Endothelial cell of umbilical vein (primary cell): ENCODE measurements around the gene STARD5. TPM values are rescaled to one million over a fixed set of nuclear protein-coding genes. Genes with fewer than 3 reads are reported as not detected.

Experiments
- BruUV-seq: library from RNA; stranded (reverse); fragments of 400-500 nt; replicated peaks from 2 replicates; lab custom pipeline; 2021; lab: Mats Ljungman, UMichigan
- CTCF ChIA-PET: fragments of 300-600, 350-600 bp; sonication (Branson Sonifier 250); formaldehyde crosslinking; loops from one replicate; lab custom pipeline; 2021; ENCODE audit warnings: antibody characterized with exemption, inconsistent platforms; lab: Charles Lee
- POLR2A ChIA-PET: fragments of 300-600, 350-600 bp; sonication (Branson Sonifier 250); formaldehyde crosslinking; loops from one replicate; lab custom pipeline; 2021; ENCODE audit warnings: antibody characterized with exemption, inconsistent platforms; lab: Charles Lee
- DNase-seq: peaks from one replicate; pipeline ENCODE4 v3.0.0-alpha.2; 2011; ENCODE audit warnings: low read depth, low spot score
- FAIRE-seq: peaks from 2 replicates; lab custom pipeline; 2011; peaks lifted over from hg19 to GRCh38; lab: Jason Lieb, UNC
- H2AFZ ChIP-seq: 2 replicates; pipeline ENCODE4 v1.6.0; 2012; ENCODE audit warnings: low read depth, low read length, control low read depth, inconsistent platforms
- H3K27ac ChIP-seq: 2 replicates; pipeline ENCODE4 v1.5.1; 2011; ENCODE audit warnings: low read depth, mild to moderate bottlenecking, control low read depth, low read length, moderate library complexity; ENCODE audit not compliant: insufficient read depth
- H3K27me3 ChIP-seq, 2 experiments: 2 replicates each; pipeline versions ENCODE4 v1.6.0 to v1.6.1; 2011; ENCODE audit warnings: low read length in 2 of 2, mixed read lengths in 1 of 2; ENCODE audit not compliant: control insufficient read depth in 2 of 2, insufficient read depth in 2 of 2
- H3K36me3 ChIP-seq, 2 experiments: 2 replicates in 1 of 2; 3 replicates in 1 of 2; pipeline ENCODE4 v1.5.1; 2011; ENCODE audit warnings: low read length in 2 of 2, mild to moderate bottlenecking in 1 of 2, moderate library complexity in 1 of 2; ENCODE audit not compliant: control insufficient read depth in 2 of 2, insufficient read depth in 2 of 2; ENCODE audit errors: extremely low read depth in 1 of 2
- H3K4me1 ChIP-seq: 3 replicates; pipeline ENCODE4 v1.5.1; 2011; ENCODE audit warnings: mild to moderate bottlenecking, low read length; ENCODE audit not compliant: control insufficient read depth, insufficient read depth; ENCODE audit errors: extremely low read depth
- H3K4me2 ChIP-seq: 2 replicates; pipeline ENCODE4 v1.6.1; 2011; ENCODE audit warnings: low read length, control low read depth, mixed read lengths; ENCODE audit not compliant: insufficient read depth
- H3K4me3 ChIP-seq, 3 experiments: fragments of 200-600 bp in 1 of 3; sonication (generic), shearing (Covaris generic) in 1 of 3; replicated peaks in 1 of 3; 2 replicates each; pipeline ENCODE4 v1.5.1; 2011 to 2016; ENCODE audit warnings: control low read depth in 3 of 3, low read length in 3 of 3, mild to moderate bottlenecking in 2 of 3, inconsistent platforms in 1 of 3, low read depth in 1 of 3, moderate library complexity in 1 of 3; ENCODE audit not compliant: insufficient read depth in 1 of 3
- H3K79me2 ChIP-seq: 2 replicates; pipeline ENCODE4 v1.6.0; 2012; ENCODE audit warnings: low read length, inconsistent platforms; ENCODE audit not compliant: control insufficient read depth, insufficient read depth
- H3K9ac ChIP-seq: replicated peaks from 2 replicates; pipeline ENCODE3; 2011; ENCODE audit warnings: low read length, control low read depth; ENCODE audit not compliant: insufficient read depth; ENCODE audit errors: extremely low read depth
- H3K9me1 ChIP-seq: replicated peaks from 3 replicates; pipeline ENCODE4 v1.6.0; 2011; ENCODE audit warnings: mild to moderate bottlenecking, low read length; ENCODE audit not compliant: control insufficient read depth, insufficient read depth; ENCODE audit errors: extremely low read depth
- H3K9me3 ChIP-seq: replicated peaks from 2 replicates; pipeline ENCODE4 v1.5.1; 2012; ENCODE audit warnings: low read length, inconsistent platforms; ENCODE audit not compliant: control insufficient read depth, insufficient read depth
- H4K20me1 ChIP-seq: replicated peaks from 2 replicates; pipeline ENCODE3; 2011; ENCODE audit warnings: mild to moderate bottlenecking, low read length; ENCODE audit not compliant: control insufficient read depth, insufficient read depth; ENCODE audit errors: extremely low read depth
- CTCF ChIP-seq, 2 donors: IDR thresholded peaks; 1 replicate in 1 of 2; 2 replicates in 1 of 2; pipeline ENCODE4 v1.5.1; 2011; ENCODE audit warnings: low read length in 2 of 2, mild to moderate bottlenecking in 2 of 2, moderate library complexity in 2 of 2, control low read depth in 1 of 2, inconsistent platforms in 1 of 2, low read depth in 1 of 2; ENCODE audit not compliant: insufficient read depth in 1 of 2; ENCODE audit errors: extremely low read depth in 1 of 2
- EZH2 ChIP-seq: IDR thresholded peaks from 2 replicates; pipeline ENCODE4 v1.6.1; 2012; ENCODE audit warnings: borderline replicate concordance, low read depth, mild to moderate bottlenecking, moderate library complexity, low read length, inconsistent platforms; ENCODE audit not compliant: severe bottlenecking
- FOS ChIP-seq: IDR thresholded peaks from 2 replicates; pipeline ENCODE4 v1.6.1; 2011; ENCODE audit warnings: mild to moderate bottlenecking, low read length, moderate library complexity, borderline replicate concordance; ENCODE audit not compliant: insufficient read depth
- GATA2 ChIP-seq: IDR thresholded peaks from 2 replicates; pipeline ENCODE4 v1.7.0; 2011; ENCODE audit warnings: low read depth, mild to moderate bottlenecking, moderate library complexity, mixed read lengths, low read length; ENCODE audit not compliant: insufficient read length, insufficient read depth
- JUN ChIP-seq: IDR thresholded peaks from 2 replicates; pipeline ENCODE4 v1.6.1; 2011; ENCODE audit warnings: borderline replicate concordance, low read depth; ENCODE audit not compliant: insufficient read length, insufficient read depth
- MAX ChIP-seq: IDR thresholded peaks from 2 replicates; pipeline ENCODE4 v1.6.1; 2011; ENCODE audit not compliant: insufficient read depth, insufficient read length
- MYC ChIP-seq: IDR thresholded peaks from one replicate; pipeline ENCODE4 v1.6.1; 2011; ENCODE audit warnings: mild to moderate bottlenecking, low read depth, low read length
- POLR2A ChIP-seq: IDR thresholded peaks from 2 replicates; pipeline ENCODE4 v1.6.1; 2012; ENCODE audit warnings: low read depth, mild to moderate bottlenecking, control low read depth, low read length
- POLR2AphosphoS5 ChIP-seq: IDR thresholded peaks from 2 replicates; pipeline ENCODE4 v1.6.1; 2012; ENCODE audit warnings: low read depth, mild to moderate bottlenecking, control low read depth, low read length, moderate library complexity; ENCODE audit not compliant: insufficient read depth
- dilution Hi-C: fragments of 300-500 bp; cut with MboI; formaldehyde crosslinking; loops from one replicate; pipeline ENCODE4 v1.15.0; 2019; ENCODE audit warnings: low sequenced_read_pairs; ENCODE audit not compliant: extremely low pct_ligation_motif_present
- intact Hi-C: fragments of 100-400 bp; cut with micrococcal nuclease; formaldehyde crosslinking; loops from one replicate; pipeline ENCODE4 v1.10.0; 2022
- polyA plus RNA-seq, 4 experiments: library from polyadenylated mRNA; depleted of rRNA in 3 of 4; stranded (reverse) in 3 of 4; unstranded in 1 of 4; fragments of >200 nt; gene quantifications; 2 replicates each; pipeline versions ENCODE4 v1.2.1 to v1.2.3, GENCODE V29; 2011 to 2012; ENCODE audit warnings: missing spikeins in 1 of 4
- total RNA-seq: library from RNA; stranded (reverse); gene quantifications from 2 replicates; pipeline ENCODE4 v1.2.3, GENCODE V29; 2021

Gene STARD5
- total and polyA plus RNA-seq, 2 donors (not counting 3 experiments of a cell fraction or from before 2014, with no cell fraction given): 2.2 to 3.0 TPM

- H4K20me1 ChIP-seq: no peaks in the 10 kb centered on the region
- CTCF ChIA-PET: interaction anchor here (1.0 kb wide), 1 partner anchor 28 kb away, joined by 4 read pairs; no protein-coding TSS in a partner anchor
- intact Hi-C loops (no loop called here), dilution Hi-C loops (no loop called here)
- H3K36me3 ChIP-seq: no peaks in the 10 kb centered on the region
- H3K4me3 ChIP-seq: no peak overlapping the region
- H3K4me2 ChIP-seq: no peak overlapping the region
- no peak overlapping the region for H3K9ac ChIP-seq
- H3K27ac ChIP-seq: no peak overlapping the region
- no peaks in the 10 kb centered on the region for H3K79me2 ChIP-seq
- peaks cover 0 to 5% of the 10 kb centered on the region in 2 experiments for H3K27me3 ChIP-seq
- POLR2A ChIA-PET: no interaction called here
- no peak for DNase-seq
- no peaks in the 10 kb centered on the region for H3K9me3 ChIP-seq
- no peak for FAIRE-seq
- no TSS peak for BruUV-seq
- peaks cover 8% of the 10 kb centered on the region for H3K4me1 ChIP-seq
- no peaks in the 10 kb centered on the region for H3K9me1 ChIP-seq
- no peak overlapping the region for H2AFZ ChIP-seq
- no peak for TF ChIP-seq JUN
- no peak for TF ChIP-seq GATA2
- no peak for TF ChIP-seq POLR2AphosphoS5
- TF ChIP-seq FOS: no peak
- TF ChIP-seq MAX: no peak
- TF ChIP-seq POLR2A: no peak
- no peak for TF ChIP-seq CTCF (IDR thresholded peaks at IDR 0.05; ENCODE audit: extremely low read depth in 1 of 2, insufficient read depth in 1 of 2, low read depth in 1 of 2, low read length in 2 of 2)
- TF ChIP-seq EZH2: no peak
- TF ChIP-seq MYC: no peak
These were observed 30.0 kb downstream of the STARD5 start for GRCh38 chr15:81293728-81294515.
